ENCODE data around the gene MVK. TPM values are rescaled to one million over a fixed set of nuclear protein-coding genes. Genes with fewer than 3 reads are reported as not detected.

Gene MVK
- total and polyA plus RNA-seq, 2 experiments from 2014 or later = 6.7 to 11.8 TPM

GRCh38 chr12:109551108-109551507 lies 22.5 kb upstream of the MVK start:
- H3K4me2 ChIP-seq (ENCODE audit: unreplicated experiment) = no peak overlapping the region
- H3K36me3 ChIP-seq (ENCODE audit: low read depth) = no peaks in the 10 kb centered on the region
- H3K4me3 ChIP-seq = no peak overlapping the region
- DNase-seq = no peak
- no peaks in the 10 kb centered on the region for H3K79me2 ChIP-seq (ENCODE audit: insufficient read depth)
- no peak overlapping the region for H2AFZ ChIP-seq
- no peaks in the 10 kb centered on the region for H3K9me3 ChIP-seq (ENCODE audit: low read depth)
- no peaks in the 10 kb centered on the region for H3K9me2 ChIP-seq (ENCODE audit: insufficient read depth)
- H3K9ac ChIP-seq = no peak overlapping the region
- in situ Hi-C loops (cut with MboI) = no loop called here
- no peak overlapping the region for H3K27ac ChIP-seq
- peaks cover 47% of the 10 kb centered on the region for H3K27me3 ChIP-seq (replicated peaks; ENCODE audit: insufficient read depth)
- H3F3A ChIP-seq (ENCODE audit: insufficient read depth) = no peaks in the 10 kb centered on the region
- 69 to 77% methylated on average over 6 of the region's 6 CpGs for WGBS, 2 experiments (ENCODE audit: low coverage in 1 of 2, low lambda C conversion rate in 2 of 2, missing lambda C conversion rate in 2 of 2)
- H4K20me1 ChIP-seq (ENCODE audit: insufficient read depth) = no peaks in the 10 kb centered on the region
- TF ChIP-seq EZH2phosphoT487 (IDR thresholded peaks at IDR 0.05; ENCODE audit: insufficient read depth, low read depth) = no peak
- TF ChIP-seq EZH2 (IDR thresholded peaks at IDR 0.05; ENCODE audit: insufficient read depth, poor library complexity, severe bottlenecking) = no peak
- 0 out of 2 replicates have a peak, but pooled peaks cover 4% of the 10 kb centered on the region for H3K4me1 ChIP-seq (ENCODE audit: insufficient read depth)

- Histone ChIP-seq H3K9me3 (ENCODE audit: low read depth) (no peaks in the 10 kb centered on the region), H3K27me3 (replicated peaks; ENCODE audit: insufficient read depth) (peaks cover 47% of the 10 kb centered on the region), H3K9me2 (ENCODE audit: insufficient read depth) (no peaks in the 10 kb centered on the region), H3K36me3 (ENCODE audit: low read depth) (no peaks in the 10 kb centered on the region), H3K27ac (no peak overlapping the region), H4K20me1 (ENCODE audit: insufficient read depth) (no peaks in the 10 kb centered on the region), H3K79me2 (ENCODE audit: insufficient read depth) (no peaks in the 10 kb centered on the region), H3K4me2 (ENCODE audit: unreplicated experiment) (no peak overlapping the region), H3K9ac (no peak overlapping the region), H2AFZ (no peak overlapping the region), H3K4me1 (ENCODE audit: insufficient read depth) (0 out of 2 replicates have a peak, but pooled peaks cover 4% of the 10 kb centered on the region), H3F3A (ENCODE audit: insufficient read depth) (no peaks in the 10 kb centered on the region), H3K4me3 (no peak overlapping the region)
- 40 to 43% methylated on average over 4 of the region's 4 CpGs for WGBS, 2 experiments (ENCODE audit: low coverage in 1 of 2, low lambda C conversion rate in 2 of 2, missing lambda C conversion rate in 2 of 2)
- TF ChIP-seq EZH2phosphoT487 (IDR thresholded peaks at IDR 0.05; ENCODE audit: insufficient read depth, low read depth) = no peak
- TF ChIP-seq EZH2 (IDR thresholded peaks at IDR 0.05; ENCODE audit: insufficient read depth, poor library complexity, severe bottlenecking) = peak; percentile 6
- no peak for DNase-seq
- in situ Hi-C loops (cut with MboI) = no loop called here
These were observed 20.6 kb upstream of the MVK start for GRCh38 chr12:109552971-109553370.

GRCh38 chr12:109553483-109553882 lies 20.1 kb upstream of the MVK start:
- 0 out of 2 replicates have a peak, but pooled peaks cover 4% of the 10 kb centered on the region for H3K4me1 ChIP-seq (ENCODE audit: insufficient read depth)
- in situ Hi-C loops (cut with MboI) = no loop called here
- no peaks in the 10 kb centered on the region for H3K9me2 ChIP-seq (ENCODE audit: insufficient read depth)
- H3K27me3 ChIP-seq (replicated peaks; ENCODE audit: insufficient read depth) = peaks cover 47% of the 10 kb centered on the region
- H3K36me3 ChIP-seq (ENCODE audit: low read depth) = no peaks in the 10 kb centered on the region
- 13 to 16% methylated on average over 7 of the region's 7 CpGs for WGBS, 2 experiments (ENCODE audit: low coverage in 1 of 2, low lambda C conversion rate in 2 of 2, missing lambda C conversion rate in 2 of 2)
- DNase-seq = peak; percentile 19
- no peak overlapping the region for H2AFZ ChIP-seq
- H3K4me2 ChIP-seq (ENCODE audit: unreplicated experiment) = no peak overlapping the region
- no peak overlapping the region for H3K27ac ChIP-seq
- H3K4me3 ChIP-seq = no peak overlapping the region
- TF ChIP-seq EZH2phosphoT487 (IDR thresholded peaks at IDR 0.05; ENCODE audit: insufficient read depth, low read depth) (no peak), EZH2 (IDR thresholded peaks at IDR 0.05; ENCODE audit: insufficient read depth, poor library complexity, severe bottlenecking) (no peak)
- H3F3A ChIP-seq (ENCODE audit: insufficient read depth) = no peaks in the 10 kb centered on the region
- no peak overlapping the region for H3K9ac ChIP-seq
- H3K9me3 ChIP-seq (ENCODE audit: low read depth) = no peaks in the 10 kb centered on the region
- H3K79me2 ChIP-seq (ENCODE audit: insufficient read depth) = no peaks in the 10 kb centered on the region
- H4K20me1 ChIP-seq (ENCODE audit: insufficient read depth) = no peaks in the 10 kb centered on the region

- H3K27me3 ChIP-seq (replicated peaks; ENCODE audit: insufficient read depth) = peaks cover 42% of the 10 kb centered on the region
- no peaks in the 10 kb centered on the region for H3K36me3 ChIP-seq (ENCODE audit: low read depth)
- no peaks in the 10 kb centered on the region for H4K20me1 ChIP-seq (ENCODE audit: insufficient read depth)
- DNase-seq = peak; percentile 22
- H3K9ac ChIP-seq = no peak overlapping the region
- H3K4me3 ChIP-seq = no peak overlapping the region
- no peaks in the 10 kb centered on the region for H3K9me2 ChIP-seq (ENCODE audit: insufficient read depth)
- H3K4me2 ChIP-seq (ENCODE audit: unreplicated experiment) = no peak overlapping the region
- no peak for TF ChIP-seq EZH2 (IDR thresholded peaks at IDR 0.05; ENCODE audit: insufficient read depth, poor library complexity, severe bottlenecking)
- H3K4me1 ChIP-seq (ENCODE audit: insufficient read depth) = 0 out of 2 replicates have a peak, but pooled peaks cover 4% of the 10 kb centered on the region
- H3K79me2 ChIP-seq (ENCODE audit: insufficient read depth) = no peaks in the 10 kb centered on the region
- in situ Hi-C loops (cut with MboI) = no loop called here
- no peaks in the 10 kb centered on the region for H3F3A ChIP-seq (ENCODE audit: insufficient read depth)
- no peaks in the 10 kb centered on the region for H3K9me3 ChIP-seq (ENCODE audit: low read depth)
- no peak overlapping the region for H3K27ac ChIP-seq
- H2AFZ ChIP-seq = no peak overlapping the region
- WGBS, 2 experiments (ENCODE audit: low coverage in 1 of 2, low lambda C conversion rate in 2 of 2, missing lambda C conversion rate in 2 of 2) = 4% methylated on average over 16 of the region's 16 CpGs
These were observed 19.6 kb upstream of the MVK start for GRCh38 chr12:109553906-109554500.

All from GM23248 (cell line).